Upper lobe of right lung (tissue), 1 donor: ENCODE results near the gene C11orf21. TPM values are rescaled to one million over a fixed set of nuclear protein-coding genes. Genes with fewer than 3 reads are reported as not detected.

ENCODE experiments used
- ATAC-seq: fragments of 200-7000 bp; cut with Tn5 transposase; one replicate; pipeline ENCODE4 v1.9.1; 2020; ENCODE audit warnings: mild to moderate bottlenecking, moderate library complexity
- DNase-seq: peaks from one replicate; pipeline ENCODE4 v3.0.0-alpha.2; 2020
- H3K27ac ChIP-seq: fragments of 200-600 bp; one replicate; pipeline ENCODE4 v1.8.0; 2022
- H3K27me3 ChIP-seq: fragments of 200-600 bp; one replicate; pipeline ENCODE4 v1.8.0; 2022; ENCODE audit warnings: mild to moderate bottlenecking
- H3K36me3 ChIP-seq: fragments of 200-600 bp; one replicate; pipeline ENCODE4 v1.8.0; 2022
- H3K4me1 ChIP-seq: fragments of 200-600 bp; one replicate; pipeline ENCODE4 v1.8.0; 2022
- H3K4me3 ChIP-seq: fragments of 200-600 bp; one replicate; pipeline ENCODE4 v1.8.0; 2022; ENCODE audit warnings: mild to moderate bottlenecking
- H3K9me3 ChIP-seq: fragments of 200-600 bp; one replicate; pipeline ENCODE4 v1.8.0; 2022
- CTCF ChIP-seq: fragments of 200-600 bp; IDR thresholded peaks from one replicate; pipeline ENCODE4 v1.8.0; 2022; ENCODE audit warnings: antibody characterized with exemption
- intact Hi-C: fragments of 100-400 bp; cut with DNase I; formaldehyde crosslinking; loops from one replicate; pipeline ENCODE4 v1.11.0; 2022
- long read RNA-seq: library from polyadenylated mRNA; unstranded; transcript quantifications from one replicate; pipeline ENCODE4 v2.0.0, GENCODE V29; 2021
- total RNA-seq: library from RNA; stranded (reverse); fragmentation: NEBNext Ultra II Directional; extraction: Animal tissue kit (Norgen Biotek cat#: 25700); gene quantifications from one replicate; pipeline ENCODE4 v1.2.1, GENCODE V29; 2021
- donor health status: DM: no; HTN: yes; CAD: no; lungs with severe emphysema.

Gene C11orf21
- total RNA-seq = 6.5 TPM
- long read RNA-seq, partial matches to known transcripts = 2 of 9 reads
- long read RNA-seq, other reads (novel, unspliced or antisense) = 4 of 9 reads

- Histone ChIP-seq H3K9me3 (no peaks in the 10 kb centered on the region), H3K27ac (peak within 1 kb of the TSS; percentile 66), H3K4me3 (peak within 1 kb of the TSS; percentile 31), H3K36me3 (no peaks in the 10 kb centered on the region), H3K27me3 (no peaks in the 10 kb centered on the region), H3K4me1 (peaks cover 31% of the 10 kb centered on the region)
- intact Hi-C loops = loop anchor here (5.0 kb wide), 2 partner anchors 104 to 121 kb away; no protein-coding TSS in a partner anchor
- TF ChIP-seq CTCF = no peak
- peak; percentile 81 for DNase-seq
- peak; percentile 69 for ATAC-seq
Measured at GRCh38 chr11:2301631-2302305, at the start of gene C11orf21, which contains the start of gene TSPAN32. C11orf21 (minus strand) TSS chr11:2301918; CDS start chr11:2301808, 110 bp downstream. TSPAN32 (plus strand) TSS chr11:2302013; CDS start chr11:2302150, 137 bp downstream.

DNA sequence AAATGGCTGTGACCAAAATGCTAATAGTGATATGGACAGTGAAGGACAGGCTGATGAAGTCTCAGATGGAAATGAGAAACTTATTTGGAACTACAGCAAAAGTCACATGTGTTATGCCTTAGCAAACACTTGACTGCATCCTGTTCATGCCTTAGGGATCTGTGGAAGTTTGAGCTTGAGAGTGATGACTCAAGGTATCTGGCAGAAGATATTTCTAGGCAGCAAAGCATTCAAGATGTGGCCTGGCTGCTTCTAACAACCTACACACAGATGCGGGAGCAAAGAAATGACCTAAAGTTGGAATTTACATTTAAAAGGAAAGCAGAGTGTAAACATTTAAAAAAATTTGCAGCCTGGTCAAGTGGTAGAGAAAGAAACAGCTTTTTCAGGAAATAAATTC lies 47.3 kb upstream of the C11orf21 start:
- H3K27ac ChIP-seq = no peak overlapping the region
- no peaks in the 10 kb centered on the region for H3K9me3 ChIP-seq
- no peaks in the 10 kb centered on the region for H3K4me1 ChIP-seq
- ATAC-seq = no peak
- no peaks in the 10 kb centered on the region for H3K36me3 ChIP-seq
- no peaks in the 10 kb centered on the region for H3K27me3 ChIP-seq
- intact Hi-C loops = no loop called here
- no peak for TF ChIP-seq CTCF
- no peak for DNase-seq
- H3K4me3 ChIP-seq = no peak overlapping the region

GRCh38 chr11:2347308-2347830 lies 45.7 kb upstream of the C11orf21 start:
- no peak for TF ChIP-seq CTCF
- Histone ChIP-seq H3K9me3 (no peaks in the 10 kb centered on the region), H3K36me3 (no peaks in the 10 kb centered on the region), H3K27ac (no peak overlapping the region), H3K4me1 (no peaks in the 10 kb centered on the region), H3K4me3 (no peak overlapping the region), H3K27me3 (no peaks in the 10 kb centered on the region)
- no peak for ATAC-seq
- peak; percentile 38 for DNase-seq
- intact Hi-C loops = no loop called here

DNA sequence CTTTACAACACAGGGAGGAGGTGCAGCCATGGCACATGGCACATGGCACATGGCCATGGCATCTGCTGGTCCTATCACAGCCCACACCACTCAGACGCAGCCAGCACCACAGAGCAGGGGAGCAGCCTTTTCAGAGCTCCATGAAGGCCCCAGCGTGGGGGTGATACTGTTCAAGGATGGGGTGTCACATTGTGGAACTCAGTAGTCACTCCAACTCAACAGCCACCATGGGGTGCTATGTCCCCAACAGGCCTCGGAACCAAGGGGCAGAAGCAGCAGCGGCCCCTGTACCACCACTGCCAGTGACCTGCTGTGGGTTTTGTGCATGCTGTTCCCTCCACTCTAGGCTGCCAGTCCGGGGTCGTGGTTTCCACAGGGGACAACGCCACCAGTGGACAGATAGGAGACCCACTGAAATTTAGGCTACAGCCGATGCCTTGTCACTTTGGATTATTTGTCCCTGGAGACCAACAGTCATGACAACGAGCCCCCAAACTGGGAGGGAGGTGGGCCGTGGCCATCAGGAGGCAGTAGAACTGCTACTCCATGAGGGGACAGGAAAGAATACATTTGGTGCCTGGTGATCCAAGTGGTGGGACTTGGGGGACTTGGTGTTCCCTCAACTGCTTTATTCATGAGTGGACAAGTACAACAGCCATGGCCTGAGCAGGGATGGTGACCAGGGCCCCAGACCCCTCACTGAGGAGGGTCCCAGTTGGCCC lies 45.0 kb upstream of the C11orf21 start:
- no peaks in the 10 kb centered on the region for H3K27me3 ChIP-seq
- intact Hi-C loops = no loop called here
- H3K4me3 ChIP-seq = no peak overlapping the region
- no peak for ATAC-seq
- no peak for TF ChIP-seq CTCF
- H3K9me3 ChIP-seq = no peaks in the 10 kb centered on the region
- no peaks in the 10 kb centered on the region for H3K36me3 ChIP-seq
- no peaks in the 10 kb centered on the region for H3K4me1 ChIP-seq
- DNase-seq = peak; percentile 40
- H3K27ac ChIP-seq = no peak overlapping the region

DNA sequence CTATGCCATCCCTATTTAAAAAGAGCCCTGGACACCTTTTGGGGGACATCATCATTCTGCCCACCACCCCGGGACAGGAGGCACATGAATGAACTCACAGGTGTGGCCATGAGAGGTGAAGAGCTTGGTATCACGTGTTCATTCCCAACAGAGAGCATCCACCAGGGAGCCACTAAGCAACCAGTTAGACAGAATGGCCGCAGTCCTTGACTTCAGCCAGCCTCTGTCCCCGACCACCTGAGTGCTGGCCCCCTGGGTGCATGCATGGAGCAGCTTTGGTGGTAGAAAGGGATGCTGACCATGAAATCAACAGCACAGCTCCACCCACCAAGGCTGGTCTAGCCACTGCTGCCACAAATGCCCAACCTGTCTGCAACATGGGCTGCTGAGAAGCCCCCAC lies 44.3 kb upstream of the C11orf21 start:
- intact Hi-C loops = no loop called here
- peak; percentile 26 for DNase-seq

More for the DNA sequence above, 44.3 kb upstream of the C11orf21 start:
- Histone ChIP-seq H3K27me3 (no peaks in the 10 kb centered on the region), H3K27ac (no peak overlapping the region), H3K4me1 (no peaks in the 10 kb centered on the region), H3K9me3 (no peaks in the 10 kb centered on the region), H3K36me3 (no peaks in the 10 kb centered on the region), H3K4me3 (no peak overlapping the region)
- ATAC-seq = no peak
- TF ChIP-seq CTCF = no peak
